ENCODE results near the gene GNPNAT1.

- no peak for TF ChIP-seq CTCF (IDR thresholded peaks at IDR 0.05)
- no peak for TF ChIP-seq EZH2 (IDR thresholded peaks at IDR 0.05)
Measured at GRCh38 chr14:52801014-52801712, 9.8 kb upstream of the GNPNAT1 start.

Data from neural progenitor cell (in vitro differentiated cells).